NK-92 (cell line): ENCODE results near the gene MTA2.

Experiments used
- DNase-seq: peaks from one replicate; lab custom pipeline; 2025; ENCODE audit not compliant: unreplicated experiment; lab: John Stamatoyannopoulos, UW

Gene MTA2

GRCh38 chr11:62547691-62548281, 53.9 kb downstream of the MTA2 start:
- no peak for DNase-seq

DNA sequence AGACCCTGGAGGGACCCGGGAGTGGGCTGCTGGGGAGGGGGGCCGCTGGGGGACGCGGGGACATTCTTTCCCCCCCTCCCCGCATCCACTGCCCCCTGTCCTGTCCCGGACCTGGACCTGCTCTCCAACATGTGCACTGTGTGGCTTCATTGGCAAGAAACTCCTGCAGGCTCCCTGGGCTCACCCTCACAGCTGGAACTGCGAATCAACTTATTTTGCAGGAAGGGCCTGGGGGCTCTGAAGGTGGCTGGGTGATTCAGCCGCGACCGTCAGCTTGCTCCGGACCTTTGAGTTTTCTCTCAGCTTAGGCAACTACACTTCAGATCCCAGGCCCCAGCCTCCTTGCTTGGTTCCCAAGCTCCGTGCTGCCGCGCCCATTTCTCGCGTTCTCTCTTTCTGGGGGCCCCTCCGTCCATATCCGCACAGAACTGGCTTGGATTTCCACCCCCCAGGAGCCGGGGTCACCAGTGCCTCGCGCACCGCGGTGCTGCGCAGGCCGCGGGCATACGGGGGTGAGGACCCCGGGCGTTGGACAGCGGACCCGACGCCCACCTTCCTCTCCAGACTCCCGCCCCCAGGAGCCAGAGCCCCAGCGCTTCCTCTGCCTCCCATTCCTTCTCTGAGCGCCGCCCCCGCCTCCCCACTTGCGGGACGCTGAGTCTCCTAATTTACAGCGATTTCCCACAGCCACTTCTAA, 54.6 kb downstream of the MTA2 start:
- no peak for DNase-seq

DNA sequence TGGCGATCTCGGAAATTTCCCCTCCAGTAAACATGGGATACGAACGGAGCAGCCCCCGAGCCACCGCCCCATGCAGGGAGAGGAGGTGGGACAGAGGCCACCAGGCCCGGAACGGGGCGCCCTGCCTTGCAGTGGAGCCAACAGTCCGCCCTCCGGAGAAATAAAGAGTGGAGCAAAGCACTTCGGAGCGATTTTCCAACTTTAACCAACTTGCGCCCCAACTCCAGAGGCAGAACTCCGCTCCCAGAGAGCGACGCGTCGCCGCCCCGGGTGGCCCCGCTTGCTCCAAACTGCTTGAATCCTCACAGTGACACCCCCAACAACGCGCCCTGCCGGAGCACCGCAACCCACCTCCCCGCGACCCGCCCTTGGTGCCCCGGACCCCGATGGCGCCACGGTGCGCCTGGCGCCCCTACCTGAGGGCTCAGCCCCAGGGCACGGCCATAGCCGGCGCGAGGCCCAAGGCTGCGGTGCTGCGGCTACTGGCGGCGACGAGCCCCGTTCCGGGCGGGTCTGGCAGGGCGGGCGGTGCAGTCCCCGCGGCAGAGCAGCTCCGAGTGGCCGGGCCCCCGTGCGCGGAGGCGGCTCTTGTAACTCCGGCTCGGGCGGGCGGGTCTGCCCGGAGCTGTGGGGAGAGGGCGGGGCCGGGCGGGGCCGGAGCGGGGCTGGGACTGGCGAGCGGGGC, 55.3 kb downstream of the MTA2 start, which contains the start of gene AHNAK:
AHNAK (minus strand) TSS at position 563 of the 685 bp plus-strand sequence. CDS start 10,708 bp downstream, outside the sequence.
- no peak for DNase-seq

DNA sequence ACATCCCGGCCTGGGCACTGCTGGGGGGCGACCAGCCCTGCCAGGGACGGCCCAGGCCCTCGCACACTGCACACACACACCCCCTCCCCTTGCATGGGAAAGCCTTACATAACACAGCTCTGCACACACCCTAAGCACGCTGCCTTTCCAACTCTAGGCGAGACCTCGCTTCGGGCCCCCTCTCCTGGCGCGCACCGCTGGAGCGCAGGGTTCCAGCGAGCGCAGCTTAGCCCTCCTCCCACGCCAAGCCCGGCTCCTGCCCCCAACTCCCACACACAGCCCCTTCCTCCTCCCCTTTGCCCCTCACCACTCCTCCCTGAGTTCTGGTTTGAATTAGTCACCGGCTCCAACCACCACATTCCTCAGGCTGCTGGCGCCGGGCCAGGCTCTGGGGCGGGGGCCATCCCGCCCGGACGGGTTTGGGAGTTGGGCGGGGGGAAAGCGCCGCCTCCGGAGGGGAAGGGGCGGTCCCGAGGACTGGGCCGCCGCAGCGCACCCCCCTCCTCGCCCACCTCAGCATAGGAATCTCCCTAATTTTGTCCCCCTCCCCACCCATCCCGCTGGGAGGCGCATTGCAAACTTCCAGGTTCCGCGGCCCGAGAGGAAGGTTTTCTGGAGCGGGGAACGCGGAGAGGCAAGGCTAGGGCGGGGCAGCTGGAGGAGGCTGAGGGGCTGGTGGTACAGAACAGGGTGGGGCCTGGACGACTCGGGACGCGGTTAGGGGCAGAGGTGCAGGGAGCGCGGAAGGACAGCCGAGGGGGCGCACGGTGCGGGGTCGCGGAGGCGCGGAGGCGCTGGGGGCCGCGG, 56.0 kb downstream of the MTA2 start:
- DNase-seq, result no peak

DNA sequence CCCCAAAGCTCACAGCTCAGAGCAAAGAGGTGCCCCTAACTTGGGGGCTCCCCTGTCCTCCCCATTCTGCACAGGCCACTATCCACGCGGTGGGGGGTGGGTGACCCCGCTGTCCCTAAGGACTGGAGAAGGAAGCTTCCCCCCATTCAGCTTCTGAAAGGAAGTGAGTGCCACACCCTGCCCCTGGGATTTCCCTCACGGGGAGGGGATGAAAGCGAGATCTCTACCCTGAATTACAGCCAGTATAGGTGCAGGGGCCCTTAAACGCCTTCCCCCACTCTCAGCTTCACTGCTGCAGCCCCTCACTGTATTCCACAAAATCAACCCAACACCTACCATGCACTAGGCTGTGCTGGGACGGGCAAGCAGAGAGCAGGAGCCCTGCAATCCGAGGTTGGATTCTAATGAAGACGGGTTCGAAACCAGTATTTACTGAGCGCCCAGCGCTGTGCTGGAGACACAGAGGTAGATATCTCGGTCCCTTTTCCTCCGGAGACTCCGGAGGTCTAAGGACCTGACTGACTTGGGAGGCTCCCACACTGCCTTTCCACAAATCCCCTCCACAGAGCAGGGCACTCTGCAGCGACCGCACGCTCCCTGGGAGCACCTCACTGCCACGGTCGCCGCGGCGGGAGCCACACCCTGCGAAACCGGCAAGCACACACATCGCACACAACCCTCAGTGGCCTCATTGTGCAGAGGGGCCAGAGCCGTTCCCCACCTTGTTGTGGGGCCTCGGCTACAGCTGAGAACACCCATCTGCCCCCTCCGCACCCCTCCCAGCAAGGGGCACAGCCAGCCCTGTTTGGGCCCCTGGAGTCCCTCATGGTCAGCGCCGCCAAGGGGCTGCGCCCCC, 56.9 kb downstream of the MTA2 start:
- no peak for DNase-seq

GRCh38 chr11:62543680-62544444, 57.8 kb downstream of the MTA2 start:
- no peak for DNase-seq
